K562 (cell line): ENCODE results near the gene TSGA10IP. TPM values are rescaled to one million over a fixed set of nuclear protein-coding genes. Genes with fewer than 3 reads are reported as not detected.
A peak's percentile ranks its signal among the peaks of the same experiment; 100 is the strongest.

Experiments used
- BCL6 ChIP-seq: fragments of 250-450 bp; sonication (Bioruptor Pico); IDR thresholded peaks from 2 replicates; pipeline ENCODE4 v1.4.0; 2020
- CBFA2T2 ChIP-seq: fragments of 450-650 bp; conservative IDR thresholded peaks from 2 replicates; pipeline ENCODE4 v1.6.1; 2017; ENCODE audit warnings: mild to moderate bottlenecking
- DPF2 ChIP-seq: fragments of 450-650 bp; IDR thresholded peaks from 2 replicates; pipeline ENCODE4 v1.6.1; 2016
- ETV6 ChIP-seq, 3 experiments: fragments of 150-350 bp in 1 of 3; sonication (generic) in 1 of 3; formaldehyde crosslinking in 1 of 3; IDR thresholded peaks; 2 replicates each; pipeline versions ENCODE4 v1.6.1 to v1.8.0; 2014 to 2022; ENCODE audit warnings: borderline replicate concordance in 2 of 3, low read depth in 2 of 3, antibody characterized with exemption in 1 of 3, low read length in 1 of 3, mild to moderate bottlenecking in 1 of 3, missing genetic modification reagents in 1 of 3
- FOXJ3 ChIP-seq: sonication (generic); formaldehyde crosslinking; IDR thresholded peaks from 2 replicates; pipeline ENCODE4 v1.4.0; 2020; ENCODE audit warnings: mild to moderate bottlenecking, missing genetic modification reagents
- GABPB2 ChIP-seq: fragments of 250-450 bp; sonication (Bioruptor Pico); conservative IDR thresholded peaks from 2 replicates; pipeline ENCODE4 v1.5.1; 2021; ENCODE audit warnings: mild to moderate bottlenecking
- HDAC2 ChIP-seq: fragments of 450-650 bp; IDR thresholded peaks from 2 replicates; pipeline ENCODE4 v1.6.1; 2016; ENCODE audit warnings: mild to moderate bottlenecking
- HDAC3 ChIP-seq: fragments of 450-650 bp; IDR thresholded peaks from 2 replicates; pipeline ENCODE4 v1.6.1; 2018; ENCODE audit warnings: borderline replicate concordance, mild to moderate bottlenecking, moderate library complexity; ENCODE audit not compliant: partially characterized antibody
- HDAC6 ChIP-seq: IDR thresholded peaks from 2 replicates; pipeline ENCODE4 v1.6.1; 2012; ENCODE audit warnings: low read depth, mild to moderate bottlenecking, control low read depth, inconsistent platforms, low read length, moderate library complexity
- KLF13 ChIP-seq: fragments of 450-650 bp; IDR thresholded peaks from 2 replicates; pipeline ENCODE4 v1.6.1; 2016; ENCODE audit warnings: missing genetic modification characterization, low read depth, mild to moderate bottlenecking, missing compliant biosample characterization, moderate library complexity, borderline replicate concordance
- MCM3 ChIP-seq: fragments of 450-650 bp; IDR thresholded peaks from 2 replicates; pipeline ENCODE4 v1.6.1; 2016
- MCM5 ChIP-seq: fragments of 450-650 bp; IDR thresholded peaks from 2 replicates; pipeline ENCODE4 v1.6.1; 2016; ENCODE audit warnings: low read depth
- MECOM ChIP-seq: fragments of 250-450 bp; sonication (Bioruptor Pico); IDR thresholded peaks from 2 replicates; pipeline ENCODE4 v1.8.0; 2022; ENCODE audit warnings: inconsistent platforms
- MEIS2 ChIP-seq: fragments of 450-650 bp; IDR thresholded peaks from 2 replicates; pipeline ENCODE4 v1.6.1; 2014; ENCODE audit warnings: mild to moderate bottlenecking; ENCODE audit not compliant: partially characterized antibody
- NCOR1 ChIP-seq: fragments of 450-650 bp; IDR thresholded peaks from 2 replicates; pipeline ENCODE4 v1.6.1; 2016; ENCODE audit warnings: mild to moderate bottlenecking, moderate library complexity
- NRF1 ChIP-seq, 2 experiments: fragments of 450-650 bp; IDR thresholded peaks in 1 of 2; conservative IDR thresholded peaks in 1 of 2; 2 replicates each; pipeline ENCODE4 v1.6.1; 2014; ENCODE audit warnings: mild to moderate bottlenecking in 2 of 2
- RHOXF2B ChIP-seq: fragments of 250-450 bp; sonication (Bioruptor Pico); conservative IDR thresholded peaks from 2 replicates; pipeline ENCODE4 v1.5.1; 2021
- TEAD1 ChIP-seq, 2 experiments: fragments of 450-650 bp in 1 of 2; sonication (generic) in 1 of 2; formaldehyde crosslinking; IDR thresholded peaks; 2 replicates each; pipeline versions ENCODE4 v1.4.0 to v1.8.0; 2020 to 2022; ENCODE audit warnings: mild to moderate bottlenecking in 2 of 2, missing genetic modification reagents in 1 of 2
- TRIM24 ChIP-seq, 2 experiments: fragments of 450-650 bp; IDR thresholded peaks; 2 replicates each; pipeline ENCODE4 v1.6.1; 2016
- ZBTB1 ChIP-seq: sonication (generic); formaldehyde crosslinking; IDR thresholded peaks from 2 replicates; pipeline ENCODE4 v1.8.1; 2023; ENCODE audit warnings: missing genetic modification reagents, low read depth, mild to moderate bottlenecking, borderline replicate concordance
- ZNF24 ChIP-seq: fragments of 450-650 bp; IDR thresholded peaks from 2 replicates; pipeline ENCODE4 v1.6.1; 2016
- ZNF354B ChIP-seq: fragments of 250-450 bp; sonication (Bioruptor Pico); IDR thresholded peaks from 2 replicates; pipeline ENCODE4 v1.4.0; 2020
- ZNF740 ChIP-seq, 3 experiments: fragments of 200-800 bp in 1 of 3; sonication (Bioruptor generic) in 1 of 3; sonication (generic) in 1 of 3; formaldehyde crosslinking in 1 of 3; IDR thresholded peaks; 2 replicates each; pipeline versions ENCODE4 v1.6.1 to v1.8.0; 2016 to 2022; ENCODE audit warnings: mild to moderate bottlenecking in 2 of 3, missing compliant biosample characterization in 2 of 3, missing genetic modification characterization in 2 of 3, missing genetic modification reagents in 1 of 3
- polyA plus RNA-seq, 8 experiments: library from polyadenylated mRNA; depleted of rRNA in 4 of 8; stranded (reverse) in 5 of 8; unstranded in 3 of 8; fragments of >200 nt; fragmentation: Nextera tagmentation in 2 of 8; fragmentation: Illumina TruSeq in 1 of 8; extraction: Ambion mirVana in 2 of 8; extraction: Trizol in 1 of 8; gene quantifications; 2 replicates each; pipeline versions ENCODE4 v1.2.1 to v1.2.3, GENCODE V29; 2011 to 2014; ENCODE audit warnings: inconsistent platforms in 1 of 8, missing spikeins in 1 of 8
- total RNA-seq, 7 experiments: library from RNA; depleted of rRNA in 6 of 7; stranded (reverse); fragments of >200 nt in 6 of 7; fragmentation: Illumina TruSeq in 2 of 7; extraction: Trizol in 2 of 7; gene quantifications; 2 replicates each; pipeline versions ENCODE4 v1.2.1 to v1.2.3, GENCODE V29; 2011 to 2021; ENCODE audit warnings: low replicate concordance in 1 of 7
- TF ChIP-seq, protein P1 (sequence below): fragments of 200-400 bp; formaldehyde crosslinking; IDR thresholded peaks from 2 replicates; pipeline ENCODE4 v1.6.1; 2017; ENCODE audit warnings: mild to moderate bottlenecking, low read depth, low read length, moderate library complexity
- TF ChIP-seq, protein P2 (sequence below): fragments of 450-650 bp; formaldehyde crosslinking; IDR thresholded peaks from 2 replicates; pipeline ENCODE4 v1.4.0; 2020; ENCODE audit warnings: mild to moderate bottlenecking, moderate library complexity

TSGA10IP gene
- total and polyA plus RNA-seq, 9 of the 15 experiments (the other 6 are each of a cell fraction or from before 2014, with no cell fraction given) = not detected

DNA sequence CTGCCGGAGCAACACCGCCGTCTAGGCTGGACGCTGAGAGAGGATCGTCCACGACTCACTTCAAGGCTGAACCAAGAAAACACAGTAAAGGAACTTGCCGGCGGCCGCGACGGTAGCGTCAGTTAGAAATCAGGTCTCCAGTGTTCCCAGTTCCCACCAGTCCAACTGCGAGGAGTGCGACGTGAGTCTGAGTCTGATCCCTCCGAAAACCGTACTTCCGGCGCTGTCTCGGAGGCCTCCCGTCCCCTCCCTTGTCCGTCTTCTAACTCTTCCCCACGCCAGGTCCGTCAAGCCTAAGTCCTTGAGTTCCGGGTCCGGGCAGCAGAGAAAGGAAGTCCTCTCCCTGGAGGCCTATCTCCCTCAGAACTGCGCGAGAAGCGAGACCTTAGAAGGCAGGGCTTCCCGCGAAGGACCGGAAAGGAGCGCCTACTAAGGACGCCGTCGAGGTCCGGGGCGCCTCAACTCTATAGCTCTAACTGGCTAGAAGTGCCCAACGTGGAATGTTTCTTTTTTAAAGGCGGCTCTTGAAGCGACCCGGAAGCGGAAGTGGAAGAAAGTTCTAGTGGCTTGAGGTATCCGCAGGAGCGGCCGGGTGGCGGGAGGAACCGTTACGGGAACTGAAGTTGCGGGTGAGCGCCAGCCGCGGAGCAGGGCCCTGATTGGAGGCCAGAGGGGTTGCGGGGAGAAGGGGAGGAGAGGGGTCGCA is 56.8 kb downstream of the TSGA10IP start, which contains the start of the genes BANF1 and EIF1AD (continued):
- no peak for TF ChIP-seq ZNF24
- TF ChIP-seq CBFA2T2 = no peak
- no peak for TF ChIP-seq MCM3
- TF ChIP-seq RHOXF2B (CRISPR knock-in tag) = no peak
- TF ChIP-seq HDAC2 = peak; percentile 92; the same call in 1 of the 2 replicates
- TF ChIP-seq, protein P1, sequence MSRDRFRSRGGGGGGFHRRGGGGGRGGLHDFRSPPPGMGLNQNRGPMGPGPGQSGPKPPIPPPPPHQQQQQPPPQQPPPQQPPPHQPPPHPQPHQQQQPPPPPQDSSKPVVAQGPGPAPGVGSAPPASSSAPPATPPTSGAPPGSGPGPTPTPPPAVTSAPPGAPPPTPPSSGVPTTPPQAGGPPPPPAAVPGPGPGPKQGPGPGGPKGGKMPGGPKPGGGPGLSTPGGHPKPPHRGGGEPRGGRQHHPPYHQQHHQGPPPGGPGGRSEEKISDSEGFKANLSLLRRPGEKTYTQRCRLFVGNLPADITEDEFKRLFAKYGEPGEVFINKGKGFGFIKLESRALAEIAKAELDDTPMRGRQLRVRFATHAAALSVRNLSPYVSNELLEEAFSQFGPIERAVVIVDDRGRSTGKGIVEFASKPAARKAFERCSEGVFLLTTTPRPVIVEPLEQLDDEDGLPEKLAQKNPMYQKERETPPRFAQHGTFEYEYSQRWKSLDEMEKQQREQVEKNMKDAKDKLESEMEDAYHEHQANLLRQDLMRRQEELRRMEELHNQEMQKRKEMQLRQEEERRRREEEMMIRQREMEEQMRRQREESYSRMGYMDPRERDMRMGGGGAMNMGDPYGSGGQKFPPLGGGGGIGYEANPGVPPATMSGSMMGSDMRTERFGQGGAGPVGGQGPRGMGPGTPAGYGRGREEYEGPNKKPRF = no peak
- peak; percentile 40 for TF ChIP-seq MEIS2
- TF ChIP-seq HDAC3 = peak; percentile 77
- TF ChIP-seq GABPB2 (CRISPR knock-in tag) = no peak
- TF ChIP-seq HDAC6 = no peak
- TF ChIP-seq, protein P2, sequence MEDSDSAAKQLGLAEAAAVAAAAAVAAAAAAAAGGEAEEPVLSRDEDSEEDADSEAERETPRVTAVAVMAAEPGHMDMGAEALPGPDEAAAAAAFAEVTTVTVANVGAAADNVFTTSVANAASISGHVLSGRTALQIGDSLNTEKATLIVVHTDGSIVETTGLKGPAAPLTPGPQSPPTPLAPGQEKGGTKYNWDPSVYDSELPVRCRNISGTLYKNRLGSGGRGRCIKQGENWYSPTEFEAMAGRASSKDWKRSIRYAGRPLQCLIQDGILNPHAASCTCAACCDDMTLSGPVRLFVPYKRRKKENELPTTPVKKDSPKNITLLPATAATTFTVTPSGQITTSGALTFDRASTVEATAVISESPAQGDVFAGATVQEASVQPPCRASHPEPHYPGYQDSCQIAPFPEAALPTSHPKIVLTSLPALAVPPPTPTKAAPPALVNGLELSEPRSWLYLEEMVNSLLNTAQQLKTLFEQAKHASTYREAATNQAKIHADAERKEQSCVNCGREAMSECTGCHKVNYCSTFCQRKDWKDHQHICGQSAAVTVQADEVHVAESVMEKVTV (CRISPR knock-in tag) = 0 out of 2 replicates have a peak, but pooled peaks have one; percentile 4
- no peak for TF ChIP-seq FOXJ3 (CRISPR knock-in tag)
- TF ChIP-seq KLF13 (tag) = peak; percentile 29; the same call in 1 of the 2 replicates
- TF ChIP-seq BCL6 (CRISPR knock-in tag) = no peak
- TF ChIP-seq NRF1 (conservative IDR thresholded peaks at IDR 0.05 in 1 of 2, IDR thresholded peaks at IDR 0.05 in 1 of 2) = peak in 1 of 2 experiments; percentile 10; a peak in 1 of 4 replicates
- peak; percentile 44 to 100; a peak in 3 of 4 replicates for TF ChIP-seq TRIM24 (IDR thresholded peaks at IDR 0.05)
- no peak for TF ChIP-seq ZNF354B (CRISPR knock-in tag)
- TF ChIP-seq NCOR1 = peak; percentile 53
- peak; percentile 61; the same call in 1 of the 2 replicates for TF ChIP-seq DPF2
- TF ChIP-seq ZBTB1 = peak; percentile 92
- peak; percentile 61 to 82 for TF ChIP-seq TEAD1 (CRISPR knock-in tag; IDR thresholded peaks at IDR 0.05)
- no peak for TF ChIP-seq MECOM
- TF ChIP-seq ETV6 (IDR thresholded peaks at IDR 0.05; ENCODE audit: borderline replicate concordance in 1 of 2, low read depth in 2 of 2, low read length in 1 of 2) = peak; percentile 74 to 82; a peak in 3 of 4 replicates
- no peak for TF ChIP-seq ETV6 (CRISPR knock-in tag; IDR thresholded peaks at IDR 0.05; ENCODE audit: borderline replicate concordance)
- TF ChIP-seq ZNF740 (CRISPR knock-in tag; IDR thresholded peaks at IDR 0.05) = 0 out of 2 replicates have a peak, but pooled peaks have one; percentile 47
- 0 out of 4 replicates have a peak, but pooled peaks of 1 of the 2 experiments have one; percentile 39 for TF ChIP-seq ZNF740 (tag; IDR thresholded peaks at IDR 0.05)
- no peak for TF ChIP-seq MCM5
